GM21367 (cell line): ENCODE measurements around the gene BCKDHB.

Experiments used
- ATAC-seq: cut with Tn5 transposase; IDR thresholded peaks from one replicate; pipeline ENCODE4 v1.9.1; 2021; ENCODE audit not compliant: unreplicated experiment

The BCKDHB gene

DNA sequence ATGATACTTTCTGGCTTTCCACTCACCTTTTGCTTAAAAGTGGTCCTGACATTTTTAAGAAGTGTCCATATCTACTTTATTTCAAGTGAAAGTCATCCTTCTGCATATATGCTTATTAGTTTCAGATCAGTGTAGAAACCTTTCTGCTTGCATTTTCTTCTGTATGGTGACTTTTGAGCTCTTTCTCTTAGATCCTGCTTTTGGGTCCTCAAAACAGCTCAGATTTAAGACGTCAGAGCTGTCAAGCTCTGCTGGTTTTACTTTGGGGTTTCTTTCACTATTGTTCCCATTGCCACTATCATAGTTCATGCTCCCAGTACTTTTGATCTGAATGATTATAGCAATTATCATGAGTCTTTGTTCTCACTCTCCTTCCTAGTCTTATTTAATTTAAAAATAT is 41.7 kb downstream of the BCKDHB start:
- no peak for ATAC-seq

DNA sequence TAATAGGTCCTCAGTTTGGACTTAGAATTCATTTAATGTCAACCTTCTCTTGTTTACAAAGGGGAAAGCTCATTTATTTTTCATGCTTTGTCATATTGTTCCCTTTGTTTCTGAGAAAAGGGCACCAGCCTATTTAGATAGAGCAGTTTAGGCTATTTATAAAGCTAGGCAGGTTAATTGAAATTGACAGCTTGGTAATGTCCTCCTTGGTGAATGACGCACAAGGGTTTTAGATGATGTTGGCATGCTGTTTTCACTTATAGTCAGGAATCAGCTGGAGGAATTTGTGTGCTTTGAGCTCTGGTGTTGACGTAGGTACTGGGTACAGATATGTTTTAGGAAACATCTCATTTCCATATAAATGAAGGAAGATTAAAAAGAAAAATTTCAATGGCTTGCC is 45.2 kb downstream of the BCKDHB start:
- no peak for ATAC-seq

DNA sequence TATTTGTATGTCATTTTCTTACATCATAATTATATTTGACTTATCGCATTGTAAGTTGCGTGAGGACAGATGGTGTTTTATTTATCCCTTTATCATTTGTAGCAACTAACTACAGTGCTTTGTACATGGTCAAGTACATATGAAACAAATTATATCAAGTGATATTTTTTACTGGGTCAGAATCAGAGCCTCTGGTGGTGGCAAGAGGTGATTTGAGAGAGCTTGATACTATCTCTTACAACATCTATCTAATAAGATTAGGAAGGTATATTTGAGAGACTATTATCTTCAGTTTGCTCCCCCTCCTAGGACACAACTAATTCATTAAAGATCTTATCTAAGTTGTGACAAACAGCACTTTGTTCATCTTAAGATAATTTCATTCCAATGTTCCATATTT is 47.7 kb downstream of the BCKDHB start:
- ATAC-seq = no peak

DNA sequence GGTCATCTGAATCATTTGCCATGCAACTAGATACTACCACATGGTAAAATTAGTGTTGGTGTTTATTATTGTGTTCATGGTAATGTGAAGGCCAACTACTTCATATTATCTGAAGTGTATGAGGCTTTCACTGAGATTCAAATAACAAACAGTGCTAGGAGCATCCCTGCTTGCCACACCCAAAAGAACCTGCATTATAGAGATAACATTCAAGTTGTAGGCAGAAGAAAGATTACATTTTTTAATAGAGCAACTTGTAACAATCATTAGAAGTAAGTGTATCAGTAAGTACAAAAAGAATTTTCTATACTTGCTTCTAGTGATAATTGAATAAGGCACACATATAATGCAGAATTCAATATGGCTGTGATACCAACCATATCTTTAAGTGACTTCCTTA is 49.8 kb downstream of the BCKDHB start:
- ATAC-seq = no peak

DNA sequence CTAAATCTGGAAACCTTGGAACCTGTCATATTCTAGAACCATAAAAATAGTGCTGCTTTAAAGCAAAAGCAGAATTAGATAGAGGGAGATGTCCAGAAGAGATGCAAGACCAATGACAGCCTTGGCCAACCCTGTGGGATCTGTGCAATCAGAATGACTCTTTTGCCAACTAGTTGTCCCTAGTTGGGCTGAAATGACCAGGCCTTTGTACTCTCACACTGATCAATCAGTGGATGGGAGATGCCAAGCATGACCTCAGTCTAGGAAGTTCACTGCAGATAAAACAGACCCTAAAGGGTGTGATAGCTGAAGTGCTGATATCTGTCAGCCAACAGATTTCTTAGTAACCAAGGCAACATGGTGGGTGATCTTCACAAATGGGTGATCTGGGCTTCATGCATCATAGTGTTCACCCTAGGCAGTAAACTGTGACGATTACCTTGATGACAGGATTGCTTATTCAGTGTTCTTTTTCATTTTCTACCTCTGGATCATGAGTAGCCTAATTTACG is 52.1 kb downstream of the BCKDHB start:
- ATAC-seq = no peak

DNA sequence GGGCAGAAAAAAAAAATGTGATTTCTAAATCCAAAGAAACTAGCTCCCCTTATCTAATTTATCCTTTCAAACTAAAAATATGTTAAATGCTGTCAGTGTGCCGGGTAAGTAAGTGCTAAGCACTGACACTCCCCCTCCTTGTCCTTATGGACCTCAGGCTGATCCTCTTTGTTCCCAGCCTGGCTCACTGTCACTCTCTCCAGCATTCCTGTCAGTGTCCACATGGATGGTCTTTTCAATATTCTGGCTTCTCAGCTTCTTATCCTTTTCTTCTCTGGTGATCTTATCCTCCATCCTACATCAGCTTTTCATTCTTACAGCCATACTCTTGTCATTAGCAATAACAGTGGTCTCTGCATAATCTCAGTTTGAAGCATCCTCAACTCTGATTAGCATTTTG is 55.0 kb downstream of the BCKDHB start:
- no peak for ATAC-seq

DNA sequence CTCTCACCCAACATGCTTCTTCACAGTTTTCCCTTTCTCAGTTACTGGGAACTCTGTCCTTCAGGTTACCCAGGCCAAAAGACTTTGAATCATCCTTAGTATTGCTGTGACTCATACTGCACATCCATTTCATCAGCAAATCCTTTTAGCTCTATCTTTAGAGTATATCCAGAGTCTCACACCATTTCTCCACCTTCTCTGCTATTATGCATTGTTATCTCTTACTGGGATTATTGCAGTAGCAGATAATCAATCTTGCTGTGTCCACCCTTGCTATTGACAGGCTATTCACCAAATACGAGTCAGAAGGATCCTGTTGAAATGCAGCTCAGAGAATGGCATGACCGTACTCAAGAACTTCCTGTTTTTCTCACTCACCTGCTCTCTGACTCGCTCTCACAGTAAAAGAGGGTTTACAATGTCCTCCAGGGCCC is 57.3 kb downstream of the BCKDHB start:
- peak; percentile 72 for ATAC-seq

DNA sequence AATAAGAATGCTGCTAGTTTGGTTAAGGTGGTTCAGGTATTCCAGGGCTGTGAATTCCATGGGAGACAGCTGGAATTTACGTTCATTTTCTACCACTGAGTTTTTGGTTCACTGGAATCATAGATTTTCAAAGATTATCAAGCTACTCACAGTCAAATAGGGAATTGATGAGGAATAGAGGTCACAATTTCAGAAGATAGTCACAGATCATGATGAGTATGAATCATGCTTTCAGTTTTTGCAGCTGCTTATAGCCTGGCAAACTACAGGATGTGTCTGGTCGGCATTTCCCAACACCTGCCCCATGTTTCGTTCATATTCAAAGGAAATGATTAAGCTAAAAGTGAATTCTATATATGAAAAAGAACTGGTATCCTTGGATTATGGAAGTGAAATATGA is 58.7 kb downstream of the BCKDHB start:
- peak; percentile 94 for ATAC-seq

DNA sequence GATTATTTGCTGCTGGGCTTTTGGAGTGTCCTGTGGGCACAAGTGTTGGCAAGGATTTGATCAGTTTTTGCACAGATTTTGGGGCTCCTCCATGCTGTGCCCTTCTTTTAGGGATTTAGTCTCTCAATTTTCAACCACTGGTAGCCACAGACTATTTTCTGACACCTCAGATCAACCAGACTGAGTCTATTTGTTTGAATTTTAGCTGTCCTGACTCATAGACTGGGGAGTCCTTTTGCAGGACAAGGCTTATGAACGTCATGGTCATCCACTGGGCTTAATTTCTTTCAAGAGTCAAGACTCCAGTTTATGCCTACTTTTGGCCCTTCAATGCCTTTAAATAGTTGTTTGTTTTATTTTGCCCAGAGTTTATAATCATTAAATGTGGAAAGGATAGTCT is 59.3 kb downstream of the BCKDHB start:
- ATAC-seq = no peak

DNA sequence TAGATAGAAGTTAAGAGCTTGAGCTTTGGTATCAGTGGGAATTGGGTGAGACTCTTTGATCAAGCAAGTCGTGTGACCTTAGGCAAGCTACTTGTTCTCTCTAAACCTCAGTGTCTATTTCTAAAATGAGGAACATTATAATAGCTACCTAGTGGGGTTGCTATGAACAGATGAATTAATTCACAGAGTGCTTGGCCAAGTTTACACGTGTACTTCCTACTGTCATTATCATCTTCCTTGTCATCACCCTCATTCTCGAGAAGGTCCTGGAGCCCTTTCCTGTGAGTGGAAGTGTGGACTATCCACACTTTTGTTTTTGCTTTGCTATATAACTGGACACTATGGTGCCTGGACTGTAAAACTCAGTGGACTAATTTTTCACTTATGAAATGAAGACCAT is 64.0 kb downstream of the BCKDHB start:
- no peak for ATAC-seq

DNA sequence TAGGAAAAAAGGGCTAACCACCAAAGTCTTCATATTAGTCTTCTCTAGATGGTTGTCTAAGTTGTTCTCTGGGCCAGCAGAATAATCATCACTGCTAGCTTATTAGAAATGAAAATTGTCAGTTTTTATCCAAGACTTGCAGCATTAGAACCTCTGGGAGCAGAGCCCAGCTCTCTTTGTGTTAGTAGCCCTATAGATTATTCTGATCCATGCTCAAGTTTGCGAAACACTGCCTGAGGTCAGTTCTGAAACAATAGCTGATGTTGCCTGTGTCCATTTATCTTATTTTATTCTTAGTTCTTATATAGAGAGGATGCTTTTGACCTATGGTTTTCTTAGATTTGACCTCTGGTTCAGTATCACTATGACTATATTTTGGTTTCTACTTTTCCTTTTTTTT is 66.9 kb downstream of the BCKDHB start:
- ATAC-seq = no peak

DNA sequence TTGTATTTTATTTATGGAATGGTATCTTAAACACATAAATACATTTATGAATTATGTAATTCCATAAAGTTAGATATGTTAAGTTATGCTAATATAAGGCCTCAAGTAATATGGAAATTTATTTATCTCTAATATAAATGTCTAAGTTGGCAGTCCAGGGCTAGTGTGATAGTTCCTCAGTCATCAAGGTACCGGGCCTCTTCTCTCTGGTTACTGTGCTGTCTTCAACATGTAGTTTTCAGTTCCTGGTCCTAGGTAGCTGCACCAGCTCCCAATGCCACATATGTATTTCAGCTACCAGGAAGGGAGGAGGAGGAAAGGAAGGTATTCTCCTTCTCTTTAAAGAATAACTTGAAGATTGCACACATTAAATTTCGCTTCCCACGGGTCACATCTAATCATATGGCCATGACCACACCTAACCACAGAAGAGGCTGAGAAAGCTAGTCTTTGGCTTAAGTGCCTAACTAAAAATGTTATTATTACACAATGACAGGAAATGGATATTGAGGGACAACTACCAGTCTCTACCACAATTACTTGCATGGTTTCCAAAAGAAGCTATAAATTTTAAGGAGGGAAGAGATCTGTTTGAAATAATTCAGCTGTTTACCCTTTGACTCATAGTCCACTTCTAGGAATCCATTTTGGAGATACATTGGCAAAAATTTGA is 68.6 kb downstream of the BCKDHB start:
- ATAC-seq = no peak

DNA sequence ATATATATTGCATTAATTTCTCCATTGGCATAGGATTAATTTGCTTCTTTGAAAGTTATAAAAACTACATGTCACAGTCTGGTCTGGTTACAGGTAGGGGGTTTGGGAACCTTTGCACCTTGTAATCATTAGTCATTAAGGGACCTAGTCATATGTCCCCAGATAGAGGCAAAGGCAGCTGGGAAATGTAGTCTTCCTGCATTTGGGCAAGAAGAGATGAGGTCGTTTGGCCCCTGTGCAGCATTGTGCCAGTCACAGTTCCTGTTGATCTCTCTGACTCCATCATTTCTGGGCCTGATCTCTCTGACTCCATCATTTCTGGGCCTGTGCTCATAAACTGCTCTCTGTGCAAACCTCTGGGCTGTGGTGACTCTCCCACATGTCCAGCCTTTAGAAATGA is 73.2 kb downstream of the BCKDHB start:
- no peak for ATAC-seq

DNA sequence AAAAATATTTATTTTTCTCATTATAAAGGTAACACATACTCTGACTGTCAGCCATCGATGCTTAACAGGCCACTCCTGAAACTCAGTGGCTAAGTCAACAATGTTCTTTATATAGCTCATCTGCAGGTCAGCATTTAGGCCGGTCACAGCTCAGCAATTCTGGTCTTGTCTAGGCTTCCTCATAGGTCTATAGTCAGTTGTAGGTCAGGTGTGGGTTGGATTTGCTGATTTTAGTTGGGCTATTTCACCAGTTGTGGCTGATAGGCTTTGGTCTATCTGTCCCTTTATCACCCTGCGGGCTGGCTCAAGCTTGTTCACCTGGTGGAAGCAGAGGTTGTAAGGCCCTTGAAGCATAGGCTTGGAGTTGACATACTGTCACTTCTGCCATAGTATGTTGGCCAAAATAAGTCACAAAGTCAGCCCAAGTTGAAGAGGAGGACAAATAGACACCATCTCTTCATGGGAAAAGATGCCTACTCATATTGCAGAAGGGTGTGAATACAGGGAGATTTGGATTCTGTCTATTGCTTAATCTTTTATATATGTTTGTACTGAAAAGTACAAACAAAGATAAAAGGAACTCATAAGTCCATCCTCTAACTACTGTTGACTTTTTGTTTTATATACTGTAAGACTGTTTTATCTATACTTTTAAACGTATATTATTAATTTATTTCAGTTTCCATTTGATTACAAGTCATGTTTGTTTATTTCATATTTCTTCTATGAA is 75.0 kb downstream of the BCKDHB start:
- ATAC-seq = no peak

DNA sequence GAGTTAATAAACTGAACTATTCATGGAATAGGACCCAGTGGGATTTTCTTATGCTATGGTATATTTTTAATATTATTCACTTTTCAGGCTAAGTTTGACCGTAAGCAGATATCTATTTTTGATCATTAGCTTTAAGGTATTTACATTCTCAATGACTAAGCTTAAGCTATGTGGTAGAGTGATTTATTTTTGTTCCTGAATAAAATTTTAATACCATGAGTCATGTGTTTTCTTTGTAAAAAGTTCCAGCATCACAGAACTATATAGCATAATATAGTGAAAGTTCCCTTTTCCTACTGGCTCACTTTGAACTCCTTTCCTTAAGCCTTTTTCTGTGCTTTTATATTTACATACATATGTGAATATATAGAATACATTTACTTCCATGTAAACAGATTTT is 75.8 kb downstream of the BCKDHB start:
- ATAC-seq = no peak

DNA sequence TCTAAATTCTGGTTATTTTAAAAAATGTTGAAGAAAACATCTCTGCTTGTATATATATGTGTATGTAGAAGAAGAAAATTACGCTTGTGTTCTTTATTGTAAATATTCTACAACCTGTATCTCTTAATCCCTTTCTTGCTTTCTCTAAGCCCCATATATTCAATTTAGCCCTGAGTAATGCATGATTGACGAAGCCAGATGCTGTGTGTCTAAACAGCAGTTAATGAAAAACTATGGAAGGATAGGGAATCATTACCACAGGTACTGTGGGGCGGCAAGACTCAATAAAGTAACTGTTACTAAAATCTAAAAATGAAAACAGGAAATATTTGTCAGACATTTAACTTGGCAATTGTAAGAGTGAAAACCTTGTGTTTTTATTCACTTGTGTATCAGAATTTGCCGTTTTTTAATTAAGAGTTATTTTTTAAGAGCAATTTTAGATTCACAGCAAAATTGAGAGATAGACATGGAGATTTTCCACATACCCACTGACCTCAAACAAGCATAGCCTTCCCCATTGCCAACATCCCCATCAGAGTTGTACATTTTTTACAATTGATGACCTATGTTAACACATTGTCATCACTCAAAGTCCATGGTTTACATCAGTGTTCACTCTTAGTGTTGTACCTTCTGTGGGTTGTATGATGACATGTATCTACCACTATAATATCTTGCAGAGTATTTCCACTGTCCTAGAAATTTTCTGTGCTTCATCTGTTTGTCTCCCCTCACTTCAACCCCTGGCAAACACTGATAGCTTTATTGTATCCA is 76.7 kb downstream of the BCKDHB start:
- ATAC-seq = no peak

DNA sequence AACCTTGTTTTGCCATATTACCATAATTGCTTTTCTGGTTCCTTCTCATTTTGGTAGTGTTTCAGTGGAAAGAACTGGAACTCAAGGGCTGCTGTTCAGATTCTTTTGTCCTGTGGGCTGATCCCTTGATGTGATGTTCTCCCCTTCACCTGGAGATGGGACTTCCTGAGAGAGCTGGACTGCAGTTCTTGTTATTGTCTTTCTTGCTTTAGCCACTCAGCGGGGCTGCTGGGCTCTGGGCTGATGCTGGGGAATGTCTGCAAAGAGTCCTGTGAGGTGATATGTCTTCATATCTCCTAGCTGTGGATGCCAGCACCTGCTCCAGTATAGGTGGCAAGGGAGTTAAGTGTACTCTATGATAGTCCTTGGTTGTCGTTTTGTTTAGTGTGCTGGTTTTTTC is 79.0 kb downstream of the BCKDHB start:
- no peak for ATAC-seq

DNA sequence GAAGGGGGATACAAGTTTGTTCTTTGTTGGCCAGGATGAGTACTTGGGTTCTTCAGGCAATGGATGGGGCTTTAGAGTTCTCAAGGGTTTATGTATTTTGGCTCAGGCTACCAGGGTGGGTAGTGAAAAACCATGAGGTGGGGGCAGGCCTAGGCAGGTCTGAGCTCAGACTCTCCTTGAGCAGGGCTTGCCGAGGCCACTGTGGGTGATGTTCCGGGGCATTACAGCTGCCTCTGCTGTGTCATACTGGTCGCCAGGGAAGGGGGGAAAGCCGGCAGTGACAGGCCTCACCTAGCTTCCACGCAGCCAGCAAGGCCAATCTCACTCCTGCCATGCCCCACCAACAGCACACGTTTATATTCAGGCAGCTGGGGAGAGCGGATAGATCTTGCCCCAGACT is 79.6 kb downstream of the BCKDHB start:
- no peak for ATAC-seq

DNA sequence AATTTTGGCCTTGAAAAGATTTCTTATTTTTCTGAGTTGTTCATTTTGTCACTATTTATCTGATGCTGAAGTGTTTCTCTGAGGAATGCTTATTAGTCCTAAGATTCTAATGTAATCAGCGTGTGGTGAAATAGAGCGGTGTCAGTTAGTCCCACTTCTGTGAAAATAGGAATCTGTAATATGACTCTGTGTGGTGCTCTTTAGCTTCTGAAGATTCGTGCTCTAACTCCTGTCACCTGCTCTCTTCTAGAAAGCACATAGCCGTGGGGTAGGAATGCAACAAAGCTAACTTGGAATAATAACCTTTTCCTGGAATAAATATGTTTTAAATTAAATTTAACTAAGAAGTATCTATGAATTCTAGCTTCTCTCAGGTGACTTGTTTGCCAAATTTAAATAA is 90.4 kb downstream of the BCKDHB start:
- no peak for ATAC-seq

DNA sequence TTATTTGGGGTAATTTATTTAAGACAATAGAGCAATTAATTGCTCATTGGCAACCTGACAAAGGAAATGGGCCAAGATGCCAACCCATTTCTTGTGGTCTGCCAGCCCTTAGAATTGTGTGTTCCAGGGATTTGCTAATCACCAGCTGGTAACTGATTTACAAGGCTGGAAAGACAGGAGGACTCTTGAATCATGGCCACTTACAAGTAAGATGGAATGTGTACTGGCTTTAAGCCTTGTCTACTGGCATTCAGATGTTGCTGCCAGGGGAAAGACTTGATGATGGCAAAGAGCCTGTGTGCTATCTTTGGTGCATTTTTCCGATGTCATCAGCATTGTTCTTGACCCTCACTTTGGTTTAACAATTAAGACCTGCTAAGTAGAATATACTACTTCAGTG is 91.0 kb downstream of the BCKDHB start:
- no peak for ATAC-seq

DNA sequence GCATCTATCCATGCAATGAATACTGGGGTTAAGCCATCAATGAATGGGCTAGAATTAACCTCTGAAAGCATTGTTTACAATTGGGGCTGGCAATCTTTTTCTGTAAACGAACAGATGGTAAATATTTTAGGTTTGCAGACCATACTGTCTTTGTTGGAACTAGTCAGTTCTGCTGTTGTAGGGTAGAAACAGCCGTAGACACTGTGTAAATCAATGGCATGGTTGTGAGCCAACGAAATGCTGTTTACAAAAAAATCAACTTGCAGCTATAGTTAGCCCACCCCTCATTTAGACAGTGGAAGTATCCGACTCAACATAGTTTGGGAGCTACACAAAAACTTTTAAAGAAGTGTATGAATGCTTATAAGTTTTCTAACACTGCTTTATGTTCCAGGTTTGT is 91.5 kb downstream of the BCKDHB start:
- ATAC-seq = no peak

DNA sequence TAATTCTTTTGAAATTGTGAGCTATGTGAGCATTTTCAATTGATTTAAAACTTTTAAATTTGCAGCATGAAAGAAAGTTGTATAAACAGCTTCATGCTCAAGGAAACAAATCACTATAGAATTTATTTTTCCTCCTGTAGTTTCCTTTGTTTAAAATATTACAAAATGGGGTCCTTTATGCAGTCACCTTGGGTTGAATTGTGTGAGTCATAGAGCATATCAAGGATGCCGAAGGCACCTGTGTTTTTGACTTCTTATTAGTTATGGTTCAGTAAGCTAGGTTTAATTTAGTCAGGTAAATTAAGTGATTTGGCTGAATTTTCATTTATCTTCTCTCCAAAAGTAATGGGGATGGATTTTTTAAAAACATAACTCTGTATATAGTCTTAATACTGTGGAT is 96.8 kb downstream of the BCKDHB start:
- no peak for ATAC-seq
